WTC11 (cell line): ENCODE measurements around the gene NOTUM. TPM values are rescaled to one million over a fixed set of nuclear protein-coding genes. Genes with fewer than 3 reads are reported as not detected.

ENCODE experiments used
- ATAC-seq: fragments of 200-7000 bp; cut with Tn5 transposase; 2 replicates; pipeline ENCODE4 v1.10.0; 2021; ENCODE audit warnings: mild to moderate bottlenecking, moderate library complexity
- CTCF ChIA-PET: fragments of 300-600 bp; sonication (Branson Sonifier 250); formaldehyde crosslinking; loops from one replicate; lab custom pipeline; 2021; ENCODE audit warnings: antibody characterized with exemption; lab: Charles Lee
- POLR2A ChIA-PET: fragments of 350-600 bp; sonication (Branson Sonifier 250); formaldehyde crosslinking; loops from one replicate; lab custom pipeline; 2021; ENCODE audit warnings: antibody characterized with exemption; lab: Charles Lee
- DNase-seq: peaks from one replicate; pipeline ENCODE4 v3.0.0; 2021; ENCODE audit warnings: low spot score
- H3K27ac Mint-ChIP-seq: 2 replicates; pipeline ENCODE4 v1.8.0; 2021; ENCODE audit warnings: mixed read lengths
- H3K27me3 Mint-ChIP-seq: 2 replicates; pipeline ENCODE4 v1.8.0; 2021; ENCODE audit warnings: low read depth, mild to moderate bottlenecking, moderate library complexity, mixed read lengths
- H3K36me3 Mint-ChIP-seq: 2 replicates; pipeline ENCODE4 v1.8.0; 2021; ENCODE audit warnings: mixed read lengths
- H3K4me1 Mint-ChIP-seq: 2 replicates; pipeline ENCODE4 v1.8.0; 2022; ENCODE audit warnings: mixed read lengths
- H3K4me3 Mint-ChIP-seq: 2 replicates; pipeline ENCODE4 v1.8.0; 2021; ENCODE audit warnings: mild to moderate bottlenecking, moderate library complexity, mixed read lengths
- H3K9me3 Mint-ChIP-seq: 2 replicates; pipeline ENCODE4 v1.8.0; 2021; ENCODE audit warnings: mixed read lengths
- ELF4 ChIP-seq: sonication (generic); formaldehyde crosslinking; IDR thresholded peaks from 2 replicates; pipeline ENCODE4 v1.8.1; 2022; ENCODE audit warnings: low read depth, mild to moderate bottlenecking, moderate library complexity, missing genetic modification reagents
- FOXJ3 ChIP-seq: sonication (generic); formaldehyde crosslinking; IDR thresholded peaks from 2 replicates; pipeline ENCODE4 v1.9.0; 2021; ENCODE audit warnings: missing genetic modification reagents, mild to moderate bottlenecking, borderline replicate concordance
- GABPB1 ChIP-seq: sonication (generic); formaldehyde crosslinking; IDR thresholded peaks from 2 replicates; pipeline ENCODE4 v1.8.1; 2023; ENCODE audit warnings: mild to moderate bottlenecking, missing genetic modification reagents
- ZNF263 ChIP-seq: sonication (generic); formaldehyde crosslinking; IDR thresholded peaks from 2 replicates; pipeline ENCODE4 v1.8.1; 2022; ENCODE audit warnings: low read depth, mild to moderate bottlenecking, moderate library complexity, missing genetic modification reagents
- ZNF317 ChIP-seq: sonication (generic); formaldehyde crosslinking; IDR thresholded peaks from 2 replicates; pipeline ENCODE4 v1.8.1; 2023; ENCODE audit warnings: low read depth, mild to moderate bottlenecking, moderate library complexity, missing genetic modification reagents, borderline replicate concordance
- ZNF423 ChIP-seq: fragments of 250-450 bp; sonication (Bioruptor Pico); IDR thresholded peaks from 2 replicates; pipeline ENCODE4 v2.1.2; 2022; ENCODE audit warnings: mild to moderate bottlenecking, moderate library complexity
- total RNA-seq: library from RNA; stranded (reverse); gene quantifications from 3 replicates; pipeline ENCODE4 v1.2.3, GENCODE V29; 2021
- TF ChIP-seq, protein P1 (sequence below): sonication (generic); formaldehyde crosslinking; IDR thresholded peaks from 2 replicates; pipeline ENCODE4 v1.8.0; 2022; ENCODE audit warnings: mild to moderate bottlenecking, missing genetic modification reagents
- TF ChIP-seq, protein P2 (sequence below): sonication (generic); formaldehyde crosslinking; IDR thresholded peaks from 2 replicates; pipeline ENCODE4 v1.8.0; 2022; ENCODE audit warnings: missing genetic modification reagents
- TF ChIP-seq, protein P3 (sequence below): fragments of 250-450 bp; sonication (Bioruptor Pico); IDR thresholded peaks from 2 replicates; pipeline ENCODE4 v2.1.2; 2022; ENCODE audit warnings: mild to moderate bottlenecking, moderate library complexity

NOTUM gene
- total RNA-seq, 1 experiment from 2014 or later: 1.7 TPM

DNA sequence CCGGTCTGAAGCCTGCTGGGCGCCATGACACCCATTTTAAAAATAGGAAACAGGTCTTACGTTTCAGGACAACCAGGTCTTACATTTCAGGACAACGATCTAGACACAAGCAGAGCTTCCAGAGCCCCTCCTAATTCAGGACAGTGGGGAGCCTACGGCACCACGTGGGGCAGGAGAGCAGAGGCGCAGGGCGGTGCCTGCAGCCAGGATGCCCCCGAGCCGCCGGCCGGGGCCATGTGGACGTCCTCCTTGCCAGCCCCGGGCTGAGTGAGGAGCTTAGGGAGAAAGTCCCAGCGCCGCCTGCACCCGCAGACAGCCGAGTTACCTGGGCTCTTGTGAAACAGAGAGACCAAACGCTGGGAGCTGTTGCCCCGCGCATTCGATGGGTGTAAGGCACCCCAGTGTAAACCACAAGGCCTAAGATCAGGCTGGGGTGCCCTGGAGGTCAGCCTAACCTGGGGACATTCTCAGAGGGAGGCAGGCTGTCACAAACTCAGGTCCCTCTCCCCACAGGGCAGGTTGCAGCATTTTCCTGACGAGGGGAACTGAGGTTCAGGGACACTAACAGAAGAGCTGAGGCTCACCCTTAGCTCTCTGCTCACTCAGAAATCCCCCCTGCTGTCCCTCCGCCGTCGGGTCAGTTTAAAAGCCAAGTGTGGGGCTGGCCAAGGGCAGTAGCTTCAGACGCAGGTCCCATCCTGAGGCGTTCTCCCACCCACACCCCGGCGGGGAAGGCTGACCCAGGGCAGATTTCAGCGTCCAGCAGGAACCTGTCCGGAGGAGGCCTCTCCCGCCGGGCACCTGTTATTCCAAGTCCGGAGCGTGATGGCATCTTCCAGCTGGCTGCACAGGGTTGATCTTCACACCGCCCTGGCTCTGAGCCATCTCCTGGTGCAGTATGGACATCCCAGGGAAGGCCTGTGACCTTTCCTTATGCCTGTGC, 1.8 kb upstream of the NOTUM start:
- H3K4me3 Mint-ChIP-seq: peak overlapping the region; percentile 30
- TF ChIP-seq ZNF317 (no peak), ZNF263 (no peak), ZNF423 (CRISPR knock-in tag) (no peak), GABPB1 (CRISPR knock-in tag) (no peak)
- TF ChIP-seq, protein P1, sequence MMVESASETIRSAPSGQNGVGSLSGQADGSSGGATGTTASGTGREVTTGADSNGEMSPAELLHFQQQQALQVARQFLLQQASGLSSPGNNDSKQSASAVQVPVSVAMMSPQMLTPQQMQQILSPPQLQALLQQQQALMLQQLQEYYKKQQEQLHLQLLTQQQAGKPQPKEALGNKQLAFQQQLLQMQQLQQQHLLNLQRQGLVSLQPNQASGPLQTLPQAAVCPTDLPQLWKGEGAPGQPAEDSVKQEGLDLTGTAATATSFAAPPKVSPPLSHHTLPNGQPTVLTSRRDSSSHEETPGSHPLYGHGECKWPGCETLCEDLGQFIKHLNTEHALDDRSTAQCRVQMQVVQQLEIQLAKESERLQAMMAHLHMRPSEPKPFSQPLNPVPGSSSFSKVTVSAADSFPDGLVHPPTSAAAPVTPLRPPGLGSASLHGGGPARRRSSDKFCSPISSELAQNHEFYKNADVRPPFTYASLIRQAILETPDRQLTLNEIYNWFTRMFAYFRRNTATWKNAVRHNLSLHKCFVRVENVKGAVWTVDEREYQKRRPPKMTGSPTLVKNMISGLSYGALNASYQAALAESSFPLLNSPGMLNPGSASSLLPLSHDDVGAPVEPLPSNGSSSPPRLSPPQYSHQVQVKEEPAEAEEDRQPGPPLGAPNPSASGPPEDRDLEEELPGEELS (CRISPR knock-in tag): no peak
- no peak overlapping the region for H3K27ac Mint-ChIP-seq
- POLR2A ChIA-PET: no interaction called here
- peaks cover 11% of the 10 kb centered on the region; the same call in 1 of the 2 replicates for H3K4me1 Mint-ChIP-seq
- H3K27me3 Mint-ChIP-seq: peaks cover 74% of the 10 kb centered on the region
- DNase-seq: no peak
- H3K9me3 Mint-ChIP-seq: no peaks in the 10 kb centered on the region
- H3K36me3 Mint-ChIP-seq: no peaks in the 10 kb centered on the region
- CTCF ChIA-PET: interaction anchor here (0.9 to 4.6 kb wide), 3 partner anchors 13 to 59 kb away, joined by 3 to 56 read pairs (median 7); partner anchors contain the start of genes CENPX and LRRC45
- ATAC-seq: no peak

DNA sequence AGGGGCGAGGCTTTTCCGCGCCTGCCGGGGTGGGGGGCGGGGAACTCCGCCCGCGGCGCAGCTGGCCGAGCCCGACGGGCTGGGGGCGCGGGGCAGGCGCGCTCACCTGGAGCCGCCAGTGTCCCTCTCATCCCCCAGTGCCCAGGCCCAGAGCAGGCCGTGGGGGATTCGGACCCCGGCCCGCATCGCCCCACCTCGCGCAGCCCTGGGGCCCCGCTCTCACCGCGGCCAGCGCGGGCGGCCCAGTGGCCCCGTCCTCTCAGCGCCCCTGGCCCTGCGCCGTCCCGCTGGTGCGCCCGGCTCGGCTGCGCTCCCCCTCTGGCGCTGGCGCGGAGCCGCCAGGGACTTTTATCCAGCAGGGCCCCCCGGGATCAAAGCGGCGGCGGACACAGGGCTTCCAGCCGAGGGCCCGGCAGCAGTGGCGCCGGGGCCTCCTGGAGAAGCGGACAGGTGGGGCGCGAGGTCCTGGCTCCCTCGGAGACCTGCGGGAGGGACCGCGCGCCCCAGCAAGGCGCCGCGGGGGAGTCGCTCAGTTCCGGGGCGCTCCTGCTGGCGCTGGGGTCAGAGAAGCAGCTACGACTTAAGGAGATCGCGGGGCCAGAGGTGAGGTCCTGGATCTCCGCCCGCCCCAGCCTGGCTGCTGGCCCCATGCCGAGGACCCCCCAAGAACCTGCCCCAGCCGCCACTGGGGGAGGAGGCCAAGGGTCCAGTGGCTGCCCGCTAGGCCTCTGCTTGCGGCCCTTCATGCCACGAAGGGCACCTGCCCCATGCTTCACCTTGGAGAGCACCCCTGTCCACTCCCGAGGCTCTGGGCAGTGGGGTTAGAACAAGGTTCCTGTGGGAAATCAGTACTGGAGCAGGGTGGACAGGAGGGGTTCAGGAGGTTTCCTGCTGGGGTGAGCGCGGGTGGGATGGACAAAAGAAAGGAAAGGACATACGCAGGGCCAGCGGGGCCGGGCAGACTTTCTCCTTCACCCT, 823 bp upstream of the NOTUM start:
- Mint-ChIP-seq H3K27ac (no peak overlapping the region), H3K4me1 (peaks cover 11% of the 10 kb centered on the region; the same call in 1 of the 2 replicates), H3K27me3 (peaks cover 84% of the 10 kb centered on the region), H3K4me3 (peak overlapping the region; percentile 30), H3K9me3 (no peaks in the 10 kb centered on the region), H3K36me3 (no peaks in the 10 kb centered on the region)
- ATAC-seq (peak; percentile 2; the same call in 1 of the 2 replicates), DNase-seq (no peak)
- CTCF ChIA-PET: interaction anchor here (0.9 to 4.6 kb wide), 6 partner anchors 14 to 129 kb away, joined by 3 to 56 read pairs (median 9); partner anchors contain the start of genes CENPX, LRRC45, MAFG and MCRIP1
- POLR2A ChIA-PET: no interaction called here
- TF ChIP-seq, protein P2, sequence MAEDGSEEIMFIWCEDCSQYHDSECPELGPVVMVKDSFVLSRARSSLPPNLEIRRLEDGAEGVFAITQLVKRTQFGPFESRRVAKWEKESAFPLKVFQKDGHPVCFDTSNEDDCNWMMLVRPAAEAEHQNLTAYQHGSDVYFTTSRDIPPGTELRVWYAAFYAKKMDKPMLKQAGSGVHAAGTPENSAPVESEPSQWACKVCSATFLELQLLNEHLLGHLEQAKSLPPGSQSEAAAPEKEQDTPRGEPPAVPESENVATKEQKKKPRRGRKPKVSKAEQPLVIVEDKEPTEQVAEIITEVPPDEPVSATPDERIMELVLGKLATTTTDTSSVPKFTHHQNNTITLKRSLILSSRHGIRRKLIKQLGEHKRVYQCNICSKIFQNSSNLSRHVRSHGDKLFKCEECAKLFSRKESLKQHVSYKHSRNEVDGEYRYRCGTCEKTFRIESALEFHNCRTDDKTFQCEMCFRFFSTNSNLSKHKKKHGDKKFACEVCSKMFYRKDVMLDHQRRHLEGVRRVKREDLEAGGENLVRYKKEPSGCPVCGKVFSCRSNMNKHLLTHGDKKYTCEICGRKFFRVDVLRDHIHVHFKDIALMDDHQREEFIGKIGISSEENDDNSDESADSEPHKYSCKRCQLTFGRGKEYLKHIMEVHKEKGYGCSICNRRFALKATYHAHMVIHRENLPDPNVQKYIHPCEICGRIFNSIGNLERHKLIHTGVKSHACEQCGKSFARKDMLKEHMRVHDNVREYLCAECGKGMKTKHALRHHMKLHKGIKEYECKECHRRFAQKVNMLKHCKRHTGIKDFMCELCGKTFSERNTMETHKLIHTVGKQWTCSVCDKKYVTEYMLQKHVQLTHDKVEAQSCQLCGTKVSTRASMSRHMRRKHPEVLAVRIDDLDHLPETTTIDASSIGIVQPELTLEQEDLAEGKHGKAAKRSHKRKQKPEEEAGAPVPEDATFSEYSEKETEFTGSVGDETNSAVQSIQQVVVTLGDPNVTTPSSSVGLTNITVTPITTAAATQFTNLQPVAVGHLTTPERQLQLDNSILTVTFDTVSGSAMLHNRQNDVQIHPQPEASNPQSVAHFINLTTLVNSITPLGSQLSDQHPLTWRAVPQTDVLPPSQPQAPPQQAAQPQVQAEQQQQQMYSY: no peak
- TF ChIP-seq FOXJ3 (no peak), ELF4 (CRISPR knock-in tag) (no peak), ZNF423 (CRISPR knock-in tag) (peak; percentile 51)
- TF ChIP-seq, protein P3, sequence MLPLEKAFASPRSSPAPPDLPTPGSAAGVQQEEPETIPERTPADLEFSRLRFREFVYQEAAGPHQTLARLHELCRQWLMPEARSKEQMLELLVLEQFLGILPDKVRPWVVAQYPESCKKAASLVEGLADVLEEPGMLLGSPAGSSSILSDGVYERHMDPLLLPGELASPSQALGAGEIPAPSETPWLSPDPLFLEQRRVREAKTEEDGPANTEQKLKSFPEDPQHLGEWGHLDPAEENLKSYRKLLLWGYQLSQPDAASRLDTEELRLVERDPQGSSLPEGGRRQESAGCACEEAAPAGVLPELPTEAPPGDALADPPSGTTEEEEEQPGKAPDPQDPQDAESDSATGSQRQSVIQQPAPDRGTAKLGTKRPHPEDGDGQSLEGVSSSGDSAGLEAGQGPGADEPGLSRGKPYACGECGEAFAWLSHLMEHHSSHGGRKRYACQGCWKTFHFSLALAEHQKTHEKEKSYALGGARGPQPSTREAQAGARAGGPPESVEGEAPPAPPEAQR (CRISPR knock-in tag): no peak
- TF ChIP-seq, all 79 proteins: peak for 1
